WTC11 (cell line): Measurements from ENCODE around the gene UBTD1. TPM values are rescaled to one million over a fixed set of nuclear protein-coding genes. Genes with fewer than 3 reads are reported as not detected.
A peak's percentile ranks its signal among the peaks of the same experiment; 100 is the strongest.

Experiments used
- ATAC-seq: fragments of 200-7000 bp; cut with Tn5 transposase; 2 replicates; pipeline ENCODE4 v1.10.0; 2021; ENCODE audit warnings: mild to moderate bottlenecking, moderate library complexity
- CTCF ChIA-PET: fragments of 300-600 bp; sonication (Branson Sonifier 250); formaldehyde crosslinking; loops from one replicate; lab custom pipeline; 2021; ENCODE audit warnings: antibody characterized with exemption; lab: Charles Lee
- POLR2A ChIA-PET: fragments of 350-600 bp; sonication (Branson Sonifier 250); formaldehyde crosslinking; loops from one replicate; lab custom pipeline; 2021; ENCODE audit warnings: antibody characterized with exemption; lab: Charles Lee
- DNase-seq: peaks from one replicate; pipeline ENCODE4 v3.0.0; 2021; ENCODE audit warnings: low spot score
- H3K27ac Mint-ChIP-seq: 2 replicates; pipeline ENCODE4 v1.8.0; 2021; ENCODE audit warnings: mixed read lengths
- H3K27me3 Mint-ChIP-seq: 2 replicates; pipeline ENCODE4 v1.8.0; 2021; ENCODE audit warnings: low read depth, mild to moderate bottlenecking, moderate library complexity, mixed read lengths
- H3K36me3 Mint-ChIP-seq: 2 replicates; pipeline ENCODE4 v1.8.0; 2021; ENCODE audit warnings: mixed read lengths
- H3K4me1 Mint-ChIP-seq: 2 replicates; pipeline ENCODE4 v1.8.0; 2022; ENCODE audit warnings: mixed read lengths
- H3K4me3 Mint-ChIP-seq: 2 replicates; pipeline ENCODE4 v1.8.0; 2021; ENCODE audit warnings: mild to moderate bottlenecking, moderate library complexity, mixed read lengths
- H3K9me3 Mint-ChIP-seq: 2 replicates; pipeline ENCODE4 v1.8.0; 2021; ENCODE audit warnings: mixed read lengths
- ATF1 ChIP-seq: sonication (generic); formaldehyde crosslinking; IDR thresholded peaks from 2 replicates; pipeline ENCODE4 v1.8.1; 2023; ENCODE audit warnings: mild to moderate bottlenecking, moderate library complexity, missing genetic modification reagents
- CBFB ChIP-seq: sonication (generic); formaldehyde crosslinking; IDR thresholded peaks from 2 replicates; pipeline ENCODE4 v1.8.1; 2022; ENCODE audit warnings: mild to moderate bottlenecking, low read depth, missing genetic modification reagents
- CDX4 ChIP-seq: fragments of 250-450 bp; sonication (Bioruptor Pico); IDR thresholded peaks from 2 replicates; pipeline ENCODE4 v1.9.0; 2021; ENCODE audit warnings: moderate library complexity, mild to moderate bottlenecking, inconsistent platforms, borderline replicate concordance
- HMGA2 ChIP-seq: fragments of 250-450 bp; sonication (Bioruptor Pico); IDR thresholded peaks from 2 replicates; pipeline ENCODE4 v1.4.0; 2021; ENCODE audit warnings: mild to moderate bottlenecking, moderate library complexity
- JUN ChIP-seq: sonication (generic); formaldehyde crosslinking; IDR thresholded peaks from 2 replicates; pipeline ENCODE4 v1.8.0; 2023; ENCODE audit warnings: mild to moderate bottlenecking, missing genetic modification reagents
- MYBL2 ChIP-seq: sonication (generic); formaldehyde crosslinking; IDR thresholded peaks from 2 replicates; pipeline ENCODE4 v1.8.1; 2023; ENCODE audit warnings: mild to moderate bottlenecking, moderate library complexity, missing genetic modification reagents
- RORB ChIP-seq: fragments of 250-450 bp; sonication (Bioruptor Pico); IDR thresholded peaks from 2 replicates; pipeline ENCODE4 v1.9.0; 2021; ENCODE audit warnings: mild to moderate bottlenecking
- SMAD4 ChIP-seq: sonication (generic); formaldehyde crosslinking; IDR thresholded peaks from 2 replicates; pipeline ENCODE4 v1.8.0; 2022; ENCODE audit warnings: mild to moderate bottlenecking, missing genetic modification reagents
- SOX15 ChIP-seq: fragments of 250-450 bp; sonication (Bioruptor Pico); IDR thresholded peaks from 2 replicates; pipeline ENCODE4 v1.9.0; 2021; ENCODE audit warnings: mild to moderate bottlenecking
- STAT6 ChIP-seq: sonication (generic); formaldehyde crosslinking; conservative IDR thresholded peaks from 2 replicates; pipeline ENCODE4 v1.8.1; 2023; ENCODE audit warnings: mild to moderate bottlenecking, low read depth, missing genetic modification reagents, moderate library complexity
- TEAD4 ChIP-seq: sonication (generic); formaldehyde crosslinking; IDR thresholded peaks from 2 replicates; pipeline ENCODE4 v1.8.0; 2022; ENCODE audit warnings: mild to moderate bottlenecking, missing genetic modification reagents
- USF2 ChIP-seq: sonication (generic); formaldehyde crosslinking; IDR thresholded peaks from 2 replicates; pipeline ENCODE4 v1.8.1; 2023; ENCODE audit warnings: mild to moderate bottlenecking, missing genetic modification reagents, moderate library complexity
- ZNF232 ChIP-seq: sonication (generic); formaldehyde crosslinking; IDR thresholded peaks from 2 replicates; pipeline ENCODE4 v1.8.0; 2022; ENCODE audit warnings: mild to moderate bottlenecking, missing genetic modification reagents
- total RNA-seq: library from RNA; stranded (reverse); gene quantifications from 3 replicates; pipeline ENCODE4 v1.2.3, GENCODE V29; 2021
- TF ChIP-seq, protein P1 (sequence below): fragments of 200-600 bp; IDR thresholded peaks from 2 replicates; pipeline ENCODE4 v1.8.0; 2022; ENCODE audit warnings: antibody characterized with exemption
- TF ChIP-seq, protein P2 (sequence below): sonication (generic); formaldehyde crosslinking; IDR thresholded peaks from 2 replicates; pipeline ENCODE4 v1.8.0; 2022; ENCODE audit warnings: mild to moderate bottlenecking, missing genetic modification reagents
- TF ChIP-seq, protein P3 (sequence below): sonication (generic); formaldehyde crosslinking; IDR thresholded peaks from 2 replicates; pipeline ENCODE4 v1.8.1; 2022; ENCODE audit warnings: mild to moderate bottlenecking, moderate library complexity, missing genetic modification reagents

Gene UBTD1
- total RNA-seq, 1 experiment from 2014 or later: 35.7 TPM

- peaks cover 36% of the 10 kb centered on the region for H3K4me1 Mint-ChIP-seq
Observed at GRCh38 chr10:97549587-97550322, 51.0 kb downstream of the UBTD1 start.

GRCh38 chr10:97550336-97551149 is 51.8 kb downstream of the UBTD1 start:
- POLR2A ChIA-PET: interaction anchor here (0.6 to 1.9 kb wide), 2 partner anchors 43 to 52 kb away, joined by 3 to 6 read pairs; partner anchors contain the start of genes MMS19 and UBTD1
- peak; percentile 59 for DNase-seq
- no peak overlapping the region for H3K4me3 Mint-ChIP-seq
- peak; percentile 55 for ATAC-seq
- CTCF ChIA-PET: interaction anchor here (0.7 to 10.3 kb wide), 16 partner anchors 8 to 126 kb away, joined by 3 to 177 read pairs (median 4); partner anchors contain the start of gene ANKRD2
- peaks cover 37% of the 10 kb centered on the region for H3K4me1 Mint-ChIP-seq
- no peak for TF ChIP-seq USF2 (CRISPR knock-in tag)
- no peak for TF ChIP-seq TEAD4 (CRISPR knock-in tag)
- TF ChIP-seq, protein P1, sequence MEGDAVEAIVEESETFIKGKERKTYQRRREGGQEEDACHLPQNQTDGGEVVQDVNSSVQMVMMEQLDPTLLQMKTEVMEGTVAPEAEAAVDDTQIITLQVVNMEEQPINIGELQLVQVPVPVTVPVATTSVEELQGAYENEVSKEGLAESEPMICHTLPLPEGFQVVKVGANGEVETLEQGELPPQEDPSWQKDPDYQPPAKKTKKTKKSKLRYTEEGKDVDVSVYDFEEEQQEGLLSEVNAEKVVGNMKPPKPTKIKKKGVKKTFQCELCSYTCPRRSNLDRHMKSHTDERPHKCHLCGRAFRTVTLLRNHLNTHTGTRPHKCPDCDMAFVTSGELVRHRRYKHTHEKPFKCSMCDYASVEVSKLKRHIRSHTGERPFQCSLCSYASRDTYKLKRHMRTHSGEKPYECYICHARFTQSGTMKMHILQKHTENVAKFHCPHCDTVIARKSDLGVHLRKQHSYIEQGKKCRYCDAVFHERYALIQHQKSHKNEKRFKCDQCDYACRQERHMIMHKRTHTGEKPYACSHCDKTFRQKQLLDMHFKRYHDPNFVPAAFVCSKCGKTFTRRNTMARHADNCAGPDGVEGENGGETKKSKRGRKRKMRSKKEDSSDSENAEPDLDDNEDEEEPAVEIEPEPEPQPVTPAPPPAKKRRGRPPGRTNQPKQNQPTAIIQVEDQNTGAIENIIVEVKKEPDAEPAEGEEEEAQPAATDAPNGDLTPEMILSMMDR: no peak
- TF ChIP-seq ATF1 (CRISPR knock-in tag): no peak
- TF ChIP-seq, all 79 proteins: peak for 0
- H3K27me3 Mint-ChIP-seq: no peaks in the 10 kb centered on the region
- H3K36me3 Mint-ChIP-seq: peaks cover 8% of the 10 kb centered on the region
- peak overlapping the region; percentile 33 for H3K27ac Mint-ChIP-seq
- peaks cover 10% of the 10 kb centered on the region for H3K9me3 Mint-ChIP-seq

More at GRCh38 chr10:97549587-97550322, 51.0 kb downstream of the UBTD1 start:
- CTCF ChIA-PET: interaction anchor here (0.8 to 10.3 kb wide), 15 partner anchors 9 to 183 kb away, joined by 3 to 177 read pairs (median 3); partner anchors contain the start of gene ANKRD2
- Mint-ChIP-seq H3K9me3 (peaks cover 2% of the 10 kb centered on the region), H3K27ac (peak overlapping the region; percentile 93), H3K27me3 (no peaks in the 10 kb centered on the region), H3K4me3 (no peak overlapping the region), H3K36me3 (peaks cover under 1% of the 10 kb centered on the region)
- DNase-seq (peak; percentile 33), ATAC-seq (peak; percentile 50)
- no peak for TF ChIP-seq HMGA2 (CRISPR knock-in tag)
- peak; percentile 77; the same call in 1 of the 2 replicates for TF ChIP-seq SOX15 (CRISPR knock-in tag)
- POLR2A ChIA-PET: interaction anchor here (1.9 kb wide), 1 partner anchor 51 kb away, joined by 6 read pairs; the partner anchor contains the start of genes MMS19 and UBTD1

- Mint-ChIP-seq H3K9me3 (peaks cover 14% of the 10 kb centered on the region), H3K27ac (no peak overlapping the region; the same call in 1 of the 2 replicates), H3K27me3 (no peaks in the 10 kb centered on the region), H3K36me3 (peaks cover 11% of the 10 kb centered on the region)
- ATAC-seq (no peak), DNase-seq (no peak)
- CTCF ChIA-PET: interaction anchor here (0.7 to 10.3 kb wide), 6 partner anchors 11 to 34 kb away, joined by 3 to 177 read pairs (median 23); partner anchors contain the start of gene ANKRD2
- TF ChIP-seq, protein P2, sequence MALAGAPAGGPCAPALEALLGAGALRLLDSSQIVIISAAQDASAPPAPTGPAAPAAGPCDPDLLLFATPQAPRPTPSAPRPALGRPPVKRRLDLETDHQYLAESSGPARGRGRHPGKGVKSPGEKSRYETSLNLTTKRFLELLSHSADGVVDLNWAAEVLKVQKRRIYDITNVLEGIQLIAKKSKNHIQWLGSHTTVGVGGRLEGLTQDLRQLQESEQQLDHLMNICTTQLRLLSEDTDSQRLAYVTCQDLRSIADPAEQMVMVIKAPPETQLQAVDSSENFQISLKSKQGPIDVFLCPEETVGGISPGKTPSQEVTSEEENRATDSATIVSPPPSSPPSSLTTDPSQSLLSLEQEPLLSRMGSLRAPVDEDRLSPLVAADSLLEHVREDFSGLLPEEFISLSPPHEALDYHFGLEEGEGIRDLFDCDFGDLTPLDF (CRISPR knock-in tag): no peak
- TF ChIP-seq CDX4: no peak
- no peak for TF ChIP-seq RORB (CRISPR knock-in tag)
- TF ChIP-seq CBFB (CRISPR knock-in tag): no peak
- TF ChIP-seq, protein P3, sequence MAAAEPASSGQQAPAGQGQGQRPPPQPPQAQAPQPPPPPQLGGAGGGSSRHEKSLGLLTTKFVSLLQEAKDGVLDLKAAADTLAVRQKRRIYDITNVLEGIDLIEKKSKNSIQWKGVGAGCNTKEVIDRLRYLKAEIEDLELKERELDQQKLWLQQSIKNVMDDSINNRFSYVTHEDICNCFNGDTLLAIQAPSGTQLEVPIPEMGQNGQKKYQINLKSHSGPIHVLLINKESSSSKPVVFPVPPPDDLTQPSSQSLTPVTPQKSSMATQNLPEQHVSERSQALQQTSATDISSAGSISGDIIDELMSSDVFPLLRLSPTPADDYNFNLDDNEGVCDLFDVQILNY (CRISPR knock-in tag): no peak
- TF ChIP-seq JUN (CRISPR knock-in tag): no peak
- no peak for TF ChIP-seq STAT6
- no peak for TF ChIP-seq ZNF232 (CRISPR knock-in tag)
- TF ChIP-seq SMAD4 (CRISPR knock-in tag): no peak
- TF ChIP-seq MYBL2 (CRISPR knock-in tag): no peak
- TF ChIP-seq, all 79 proteins: peak for 0
- Mint-ChIP-seq H3K4me1 (peaks cover 37% of the 10 kb centered on the region), H3K4me3 (no peak overlapping the region)
- POLR2A ChIA-PET: interaction anchor here (1.9 kb wide), 1 partner anchor 52 kb away, joined by 6 read pairs; the partner anchor contains the start of genes MMS19 and UBTD1
Observed at GRCh38 chr10:97551271-97551670, 52.5 kb downstream of the UBTD1 start.
